OCI-M2 (cell line): Measurements from ENCODE around the gene THUMPD3.

Experiments
- DNase-seq: peaks from one replicate; lab custom pipeline; 2025; ENCODE audit not compliant: unreplicated experiment; lab: John Stamatoyannopoulos, UW

Gene THUMPD3

GRCh38 chr3:9352917-9353752 is 9.7 kb upstream of the THUMPD3 start:
- no peak for DNase-seq

DNA sequence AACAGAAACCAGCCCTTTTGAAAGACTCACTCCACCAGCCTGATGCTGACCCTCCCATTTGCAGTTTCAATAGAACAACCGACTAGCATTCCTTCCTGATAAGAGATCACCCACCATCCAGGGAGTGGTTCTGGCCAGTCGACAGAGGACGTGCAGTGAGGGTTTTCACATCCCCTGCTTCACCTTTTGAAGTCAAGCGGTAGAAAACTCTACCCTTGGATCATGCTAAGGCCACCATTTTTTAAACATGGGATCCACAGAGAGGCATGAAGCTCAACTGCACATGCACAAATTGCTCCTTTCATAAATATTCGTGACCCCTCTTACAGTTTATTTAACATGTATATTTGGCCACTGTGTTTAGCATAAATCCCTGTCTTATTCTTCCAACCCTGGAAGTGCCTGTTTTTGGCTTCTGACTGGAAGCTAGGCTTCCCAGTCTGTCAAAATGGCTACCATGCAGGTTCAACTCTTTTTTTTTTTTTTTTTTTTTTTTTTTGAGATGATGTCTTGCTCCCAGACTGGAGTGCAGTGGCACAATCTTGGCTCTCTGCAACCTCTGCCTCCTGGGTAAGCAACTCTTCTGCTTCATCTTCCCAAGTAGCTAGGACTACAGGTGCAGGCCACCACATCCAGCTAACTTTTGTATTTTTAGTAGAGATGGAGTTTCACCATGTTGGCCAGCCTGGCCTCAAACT is 1.0 kb upstream of the THUMPD3 start:
- DNase-seq, result no peak

DNA sequence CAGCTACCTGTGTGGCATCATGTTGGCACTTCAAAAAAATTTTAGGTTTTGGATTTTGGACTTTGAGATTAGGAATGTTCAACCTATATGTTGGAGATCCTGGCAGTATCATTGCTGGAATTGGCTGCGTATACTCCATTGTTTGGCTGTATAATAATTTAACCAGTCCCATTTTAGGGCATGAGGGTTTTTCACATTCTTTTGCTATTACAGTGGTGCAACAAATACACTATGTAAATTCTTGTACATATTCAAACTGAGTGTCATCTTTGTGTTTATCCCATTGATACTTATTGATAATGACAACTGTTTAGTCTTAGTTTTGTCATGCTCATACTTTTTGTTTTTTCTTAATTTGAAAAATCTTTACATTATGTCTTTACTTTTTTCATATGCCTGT is 6.7 kb downstream of the THUMPD3 start:
- DNase-seq, result no peak

- DNase-seq, result no peak
Measured at GRCh38 chr3:9373465-9373864, 10.6 kb downstream of the THUMPD3 start.

DNA sequence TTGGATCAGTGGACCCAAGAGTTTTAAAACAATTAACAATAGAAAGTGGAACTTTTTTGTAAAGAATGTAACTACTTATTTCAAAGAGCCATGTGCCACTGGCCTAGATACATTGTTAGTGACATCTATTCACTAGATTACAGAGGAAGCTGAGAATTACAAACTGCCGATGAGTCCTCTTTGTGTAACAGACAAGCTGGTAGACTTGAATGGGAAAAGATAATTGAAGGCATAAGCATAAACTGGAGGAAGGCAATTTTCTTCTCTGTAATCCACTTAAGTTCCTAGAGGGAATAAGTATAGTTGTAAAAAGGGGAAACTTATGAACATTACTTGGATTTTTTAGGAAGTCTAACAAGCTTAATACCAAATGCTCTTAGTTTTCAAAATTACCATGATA is 15.1 kb downstream of the THUMPD3 start:
- no peak for DNase-seq

- no peak for DNase-seq
Measured at GRCh38 chr3:9379327-9379726, 16.5 kb downstream of the THUMPD3 start.

DNA sequence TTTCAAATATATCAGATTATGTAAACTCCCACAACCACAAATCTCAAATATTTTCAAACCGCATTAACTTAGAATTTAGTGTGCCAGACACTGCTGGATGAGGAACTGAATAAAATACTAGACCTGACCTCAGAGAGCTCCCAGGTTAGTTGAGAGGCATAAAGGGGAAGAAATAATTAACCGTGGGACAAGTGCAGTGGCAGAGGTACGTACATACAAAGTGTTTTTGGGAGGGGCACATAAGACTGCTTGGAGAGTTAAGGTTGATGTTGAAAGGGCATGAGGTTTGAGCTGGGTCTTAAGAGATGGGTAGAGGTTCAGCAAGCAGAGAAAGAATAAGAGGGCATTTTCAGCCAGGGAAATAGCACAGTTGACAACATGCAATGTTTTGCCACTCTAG is 17.2 kb downstream of the THUMPD3 start:
- DNase-seq, result no peak

- DNase-seq, result no peak
Measured at GRCh38 chr3:9384141-9384828, 21.4 kb downstream of the THUMPD3 start.

DNA sequence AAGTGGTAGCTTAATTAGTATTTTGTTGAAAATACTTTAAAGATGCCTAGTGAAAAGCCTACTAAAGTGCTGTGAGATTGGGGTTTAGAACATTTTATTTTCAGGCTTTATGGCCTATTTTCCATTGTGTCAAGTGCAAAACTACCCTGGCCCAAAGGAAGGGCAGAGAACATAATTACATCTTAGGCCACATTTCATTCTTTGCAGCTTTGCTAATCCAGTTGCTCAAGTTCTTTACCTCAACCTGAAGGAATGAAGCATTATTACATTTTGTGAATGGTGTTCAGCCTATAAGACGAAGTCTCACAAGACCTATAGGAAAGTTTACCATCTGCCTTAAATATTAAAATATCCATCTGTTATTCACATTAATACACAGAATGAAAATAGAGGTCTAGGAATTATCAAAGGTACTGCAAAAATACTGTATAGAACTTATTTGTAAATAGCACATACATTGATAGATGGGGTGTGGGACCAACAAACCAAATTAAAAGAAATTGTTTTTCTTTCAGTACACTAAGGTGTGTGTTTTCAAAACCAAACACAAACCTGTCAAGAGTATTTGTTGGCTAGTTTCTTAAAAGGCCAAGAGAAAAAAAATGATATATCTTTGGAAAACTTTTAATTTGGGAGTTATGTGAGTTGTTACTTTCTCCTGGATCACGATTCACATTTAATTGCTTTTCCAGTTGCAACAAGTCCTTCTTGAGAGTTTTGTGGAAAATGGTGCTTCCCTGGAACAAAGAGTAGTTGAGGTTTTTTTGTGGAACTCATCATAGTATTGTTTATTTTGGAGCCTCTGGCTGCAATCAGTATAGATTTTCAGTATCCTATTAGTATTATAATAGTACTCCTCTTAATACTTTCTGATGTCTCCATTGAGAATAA is 22.6 kb downstream of the THUMPD3 start:
- DNase-seq, result no peak

DNA sequence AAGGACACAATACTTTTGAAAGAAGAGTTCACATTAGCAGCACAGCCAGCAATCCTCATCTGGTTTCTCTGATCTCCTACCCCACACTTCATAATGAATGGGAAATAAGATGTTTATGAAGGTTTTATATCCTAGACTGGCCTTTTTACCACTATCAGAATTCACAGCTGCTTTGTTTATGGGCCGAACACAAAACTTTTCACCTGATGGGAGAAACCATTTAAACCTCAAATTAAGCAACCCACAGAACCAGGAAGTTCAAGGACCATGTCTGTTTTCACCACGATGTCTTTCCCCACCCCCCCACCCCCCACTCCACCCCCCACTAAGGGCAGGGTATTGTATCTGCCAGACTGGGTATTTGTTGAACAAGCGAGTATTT is 23.2 kb downstream of the THUMPD3 start:
- no peak for DNase-seq

GRCh38 chr3:9386501-9387321 is 23.9 kb downstream of the THUMPD3 start:
- DNase-seq, result no peak

- no peak for DNase-seq
Measured at GRCh38 chr3:9387322-9387655, 24.4 kb downstream of the THUMPD3 start.

DNA sequence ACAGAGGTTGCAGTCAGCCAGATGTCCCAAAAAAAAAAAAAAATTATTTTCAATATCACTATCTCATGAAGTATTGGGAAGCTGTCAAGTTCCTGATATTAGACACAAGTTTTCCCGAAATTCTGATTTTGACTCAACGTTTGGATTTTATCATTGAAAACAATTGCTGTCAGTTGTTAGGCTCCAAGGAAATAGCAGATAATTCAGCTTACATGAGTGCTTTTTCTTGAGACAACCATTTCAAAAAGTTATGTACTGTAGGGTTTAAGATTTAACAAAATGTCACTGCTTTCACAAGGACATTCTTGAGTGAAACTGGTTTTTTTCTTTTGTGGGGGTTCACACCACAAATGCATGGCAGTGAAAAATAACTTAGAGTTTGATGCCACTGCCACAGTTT is 25.3 kb downstream of the THUMPD3 start:
- DNase-seq, result no peak

DNA sequence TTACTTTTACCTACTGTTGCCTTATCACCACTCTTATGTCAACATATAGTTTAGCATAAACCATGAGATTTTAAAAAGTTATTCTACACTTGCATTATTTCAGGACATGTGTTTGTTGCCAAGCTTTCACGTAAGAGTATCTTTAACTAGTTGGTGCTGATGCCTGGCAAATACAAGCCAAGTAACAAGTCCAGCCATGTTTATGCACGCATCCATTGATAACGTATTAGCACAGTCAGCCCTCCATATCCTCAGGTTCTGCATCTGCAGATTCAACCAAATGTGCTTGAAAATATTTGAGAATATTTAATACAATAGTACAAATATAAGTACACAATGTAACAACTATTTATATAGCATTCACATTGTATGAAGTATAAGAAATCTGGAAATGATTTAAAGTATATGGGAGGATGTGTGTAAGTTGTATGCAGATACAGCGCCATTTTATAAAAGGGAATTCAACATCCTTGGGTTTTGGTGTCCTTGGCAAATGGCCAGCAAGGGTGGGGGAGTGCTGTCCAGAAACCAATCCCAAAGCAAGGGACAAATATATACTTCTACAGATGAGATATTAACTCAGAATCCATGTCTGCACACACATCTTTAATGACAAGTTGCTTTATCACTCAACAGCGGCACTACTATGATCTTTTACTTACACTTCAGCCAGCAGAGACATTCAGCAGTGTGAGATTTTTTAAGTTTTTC is 25.9 kb downstream of the THUMPD3 start:
- DNase-seq, result no peak

GRCh38 chr3:9390265-9390888 is 27.5 kb downstream of the THUMPD3 start:
- DNase-seq, result no peak

DNA sequence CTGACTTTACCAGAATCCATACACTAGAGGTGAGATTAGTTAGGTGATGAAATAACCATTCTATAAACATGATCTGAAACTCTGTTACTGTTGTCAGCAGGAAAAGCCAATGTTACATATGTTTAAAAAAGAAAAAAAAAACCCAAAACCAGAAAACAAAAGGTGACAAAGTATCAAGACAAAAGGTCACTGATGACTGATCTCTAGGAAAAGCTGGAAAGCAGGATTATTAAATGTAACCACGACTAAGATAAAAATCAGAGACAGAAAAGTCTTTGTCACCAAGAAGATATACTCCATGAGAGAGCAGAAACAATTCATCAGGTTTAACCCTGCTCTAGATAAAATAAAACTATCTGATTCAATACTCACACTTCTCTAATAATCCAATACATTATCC is 29.2 kb downstream of the THUMPD3 start:
- no peak for DNase-seq

DNA sequence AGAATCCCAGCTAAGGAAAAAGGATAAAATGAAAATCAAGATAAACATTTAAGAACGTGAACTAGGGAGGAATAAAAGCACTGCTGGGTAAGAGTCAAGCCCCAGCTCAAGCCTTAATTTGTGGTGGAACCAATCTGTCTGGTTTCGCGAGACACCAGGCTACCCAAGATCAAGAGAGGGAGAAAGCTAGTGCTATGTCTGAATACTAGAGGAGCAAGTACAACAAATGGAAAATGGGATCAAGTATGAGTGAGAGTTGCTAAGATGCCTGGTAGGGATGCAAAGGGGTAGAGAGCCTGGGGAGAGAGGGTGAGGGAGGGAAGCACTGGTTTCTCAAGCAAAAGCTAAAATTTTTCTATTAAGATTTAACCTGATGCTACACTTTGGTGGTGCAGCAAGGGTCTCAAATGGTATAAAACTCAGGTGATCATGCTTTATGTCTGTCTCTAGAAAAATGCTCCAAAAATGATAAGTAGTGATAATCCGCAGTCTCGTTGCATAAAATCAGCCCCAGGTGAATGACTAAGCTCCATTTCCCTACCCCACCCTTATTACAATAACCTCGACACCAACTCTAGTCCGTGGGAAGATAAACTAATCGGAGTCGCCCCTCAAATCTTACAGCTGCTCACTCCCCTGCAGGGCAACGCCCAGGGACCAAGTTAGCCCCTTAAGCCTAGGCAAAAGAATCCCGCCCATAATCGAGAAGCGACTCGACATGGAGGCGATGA is 32.9 kb downstream of the THUMPD3 start:
- DNase-seq, result no peak

GRCh38 chr3:9396301-9396631 is 33.4 kb downstream of the THUMPD3 start:
- no peak for DNase-seq
